ENCODE measurements around the gene HSPA1L. TPM values are rescaled to one million over a fixed set of nuclear protein-coding genes. Genes with fewer than 3 reads are reported as not detected.
"Not testable (repeated sequence)": the region's sequence is repeated elsewhere in the genome, so short reads cannot be mapped to it uniquely, and the experiment has no call there.

Gene HSPA1L
- total RNA-seq, 2 donors from 2014 or later, result 1.5 to 8.5 TPM

- peak; percentile 100 for DNase-seq (ENCODE audit: low spot score)
- Histone ChIP-seq H3K4me1 (replicated peaks) (peaks cover 22% of the 10 kb centered on the region), H3K36me3 (no peaks in the 10 kb centered on the region), H3K4me3 (peak within 1 kb of the TSS; percentile 51 to 62), H3K9me3 (no peaks in the 10 kb centered on the region), H3K27me3 (replicated peaks; ENCODE audit: insufficient read depth) (no peaks in the 10 kb centered on the region), H3K27ac (peak within 1 kb of the TSS; percentile 97 to 100)
- peak in 1 of 4 experiments; percentile 28 for TF ChIP-seq CTCF (IDR thresholded peaks at IDR 0.05)
- peak; percentile 100 for TF ChIP-seq POLR2AphosphoS5 (IDR thresholded peaks at IDR 0.05)
- peak; percentile 100 for TF ChIP-seq POLR2A (IDR thresholded peaks at IDR 0.05)
- intact Hi-C loops (cut with DNase I), result no loop called here
- under 1% methylated on average over 37 of the region's 56 CpGs for WGBS
Observed at GRCh38 chr6:31827286-31828079, 12.4 kb upstream of the HSPA1L start, which contains the start of gene HSPA1B. Gene HSPA1B, plus strand, starts transcription at chr6:31827738. Its CDS starts 213 bp downstream, at chr6:31827951.

- intact Hi-C loops (cut with DNase I), result no loop called here
- DNase-seq (ENCODE audit: low spot score), result peak; percentile 94
- H3K27me3 ChIP-seq (replicated peaks; ENCODE audit: insufficient read depth), result no peaks in the 10 kb centered on the region
- no peaks in the 10 kb centered on the region for H3K9me3 ChIP-seq
- peak overlapping the region; percentile 27 to 62 for H3K4me3 ChIP-seq
- no peaks in the 10 kb centered on the region for H3K36me3 ChIP-seq
- TF ChIP-seq POLR2AphosphoS5 (IDR thresholded peaks at IDR 0.05) (no peak), POLR2A (IDR thresholded peaks at IDR 0.05) (peak; percentile 58), CTCF (IDR thresholded peaks at IDR 0.05) (peak in 1 of 4 experiments; percentile 23)
- H3K4me1 ChIP-seq (replicated peaks), result peaks cover 22% of the 10 kb centered on the region
- WGBS, result 0% methylated on average over 13 of the region's 13 CpGs
- H3K27ac ChIP-seq, result peak overlapping the region; percentile 97 to 100
Observed at GRCh38 chr6:31826793-31827285, 11.8 kb upstream of the HSPA1L start.

GRCh38 chr6:31825553-31825952 lies 10.5 kb upstream of the HSPA1L start:
- Histone ChIP-seq H3K4me3 (no peak overlapping the region), H3K36me3 (no peaks in the 10 kb centered on the region), H3K27me3 (replicated peaks; ENCODE audit: insufficient read depth) (no peaks in the 10 kb centered on the region), H3K27ac (peak overlapping the region; percentile 97 to 100), H3K4me1 (replicated peaks) (peaks cover 22% of the 10 kb centered on the region), H3K9me3 (no peaks in the 10 kb centered on the region)
- no peak for DNase-seq (ENCODE audit: low spot score)
- TF ChIP-seq POLR2AphosphoS5 (IDR thresholded peaks at IDR 0.05) (no peak), POLR2A (IDR thresholded peaks at IDR 0.05) (no peak), CTCF (IDR thresholded peaks at IDR 0.05) (no peak)
- 29% methylated on average over 4 of the region's 4 CpGs for WGBS
- intact Hi-C loops (cut with DNase I), result no loop called here

- H3K27ac ChIP-seq, result peak overlapping the region; percentile 97 to 100
- H3K27me3 ChIP-seq (replicated peaks; ENCODE audit: insufficient read depth); H3K36me3 ChIP-seq; H3K4me3 ChIP-seq; H3K9me3 ChIP-seq; DNase-seq (ENCODE audit: low spot score): not testable (repeated sequence)
- WGBS, result 71% methylated on average over 9 of the region's 9 CpGs
- intact Hi-C loops (cut with DNase I), result loop anchor here (5.0 kb wide), 1 partner anchor 86 kb away; the partner anchor contains the start of gene CLIC1
- H3K4me1 ChIP-seq (replicated peaks), result peaks cover 22% of the 10 kb centered on the region
Observed at GRCh38 chr6:31823592-31824196, 8.6 kb upstream of the HSPA1L start.

- intact Hi-C loops (cut with DNase I), result loop anchor here (5.0 kb wide), 1 partner anchor 85 kb away; the partner anchor contains the start of gene CLIC1
- TF ChIP-seq POLR2AphosphoS5 (IDR thresholded peaks at IDR 0.05) (peak; percentile 96), POLR2A (IDR thresholded peaks at IDR 0.05) (peak; percentile 55), CTCF (IDR thresholded peaks at IDR 0.05) (no peak)
- WGBS, result 0% methylated on average over 25 of the region's 25 CpGs
- peak; percentile 89 for DNase-seq (ENCODE audit: low spot score)
- Histone ChIP-seq H3K27me3 (replicated peaks; ENCODE audit: insufficient read depth) (no peaks in the 10 kb centered on the region), H3K36me3 (no peaks in the 10 kb centered on the region), H3K4me3 (peak overlapping the region; percentile 30 to 46), H3K9me3 (no peaks in the 10 kb centered on the region), H3K27ac (peak overlapping the region; percentile 97 to 100), H3K4me1 (replicated peaks) (peaks cover 22% of the 10 kb centered on the region)
Observed at GRCh38 chr6:31822036-31822821, 7.1 kb upstream of the HSPA1L start.
